Umbilical cord (tissue), 2 donors: Measurements from ENCODE around the gene OPN4. TPM values are rescaled to one million over a fixed set of nuclear protein-coding genes. Genes with fewer than 3 reads are reported as not detected.
A peak's percentile ranks its signal among the peaks of the same experiment; 100 is the strongest.

Experiments
- DNase-seq: peaks from one replicate; pipeline ENCODE4 v3.0.0-alpha.2; 2015; ENCODE audit warnings: low spot score
- total RNA-seq: library from RNA; depleted of rRNA; stranded (reverse); fragments of >200 nt; gene quantifications from one replicate; pipeline ENCODE4 v1.2.3, GENCODE V29; 2014; ENCODE audit warnings: low replicate concordance; ENCODE audit not compliant: insufficient read depth

OPN4 gene
- total RNA-seq, 1 donor from 2014 or later, result 0.48 TPM

- DNase-seq, result no peak
Measured at GRCh38 chr10:86699541-86699940, 45.2 kb downstream of the OPN4 start.

GRCh38 chr10:86699991-86700840 lies 45.9 kb downstream of the OPN4 start:
- no peak for DNase-seq

GRCh38 chr10:86700851-86701617 lies 46.7 kb downstream of the OPN4 start:
- no peak for DNase-seq

GRCh38 chr10:86703176-86703575 lies 48.8 kb downstream of the OPN4 start:
- DNase-seq, result no peak

GRCh38 chr10:86705139-86705538 lies 50.8 kb downstream of the OPN4 start:
- no peak for DNase-seq

- DNase-seq, result no peak
Measured at GRCh38 chr10:86705905-86706304, 51.6 kb downstream of the OPN4 start.

GRCh38 chr10:86706401-86706841 lies 52.1 kb downstream of the OPN4 start:
- no peak for DNase-seq

- DNase-seq, result no peak
Measured at GRCh38 chr10:86706977-86707376, 52.6 kb downstream of the OPN4 start.

- no peak for DNase-seq
Measured at GRCh38 chr10:86707505-86707904, 53.2 kb downstream of the OPN4 start.

GRCh38 chr10:86708068-86708782 lies 53.9 kb downstream of the OPN4 start:
- no peak for DNase-seq

- no peak for DNase-seq
Measured at GRCh38 chr10:86708783-86709380, 54.5 kb downstream of the OPN4 start.

GRCh38 chr10:86709396-86710185 lies 55.2 kb downstream of the OPN4 start:
- no peak for DNase-seq

GRCh38 chr10:86710987-86711512 lies 56.7 kb downstream of the OPN4 start:
- peak; percentile 96 for DNase-seq

GRCh38 chr10:86711513-86712316 lies 57.4 kb downstream of the OPN4 start:
- DNase-seq, result peak; percentile 61

GRCh38 chr10:86712317-86712707 lies 58.0 kb downstream of the OPN4 start:
- no peak for DNase-seq

GRCh38 chr10:86715156-86715795 lies 60.9 kb downstream of the OPN4 start:
- peak; percentile 23 for DNase-seq

GRCh38 chr10:86715836-86716235 lies 61.5 kb downstream of the OPN4 start:
- DNase-seq, result no peak
